ELR (cell line): ENCODE data around the gene TRIM56.
"Not testable (repeated sequence)": the region's sequence is repeated elsewhere in the genome, so short reads cannot be mapped to it uniquely, and the experiment has no call there.

Source experiments
- DNase-seq: peaks from one replicate; pipeline ENCODE4 v3.0.0-alpha.2; 2015; ENCODE audit warnings: low read depth

Gene TRIM56

DNA sequence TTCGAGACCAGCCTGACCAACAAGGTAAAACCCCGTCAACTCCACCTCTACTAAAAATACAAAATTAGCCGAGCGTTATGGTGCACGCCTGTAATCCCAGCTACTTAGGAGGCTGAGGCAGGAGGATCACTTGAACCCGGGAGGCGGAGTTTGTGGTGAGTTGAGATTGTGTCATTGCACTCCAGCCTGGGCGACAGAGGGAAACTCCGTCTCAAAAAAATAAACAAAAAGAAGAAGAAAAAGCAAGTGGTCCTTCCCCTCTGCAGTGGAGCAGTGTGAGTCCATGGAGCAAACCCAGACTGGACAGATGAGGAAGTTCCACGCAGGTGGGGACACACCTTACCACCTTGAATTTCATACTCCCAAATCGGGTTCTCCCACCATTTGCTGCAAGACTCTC, 28.6 kb downstream of the TRIM56 start:
- DNase-seq, result no peak

GRCh38 chr7:101114492-101114891, 29.2 kb downstream of the TRIM56 start:
- peak; percentile 87 for DNase-seq

- no peak for DNase-seq
Observed at GRCh38 chr7:101115215-101115614, 29.9 kb downstream of the TRIM56 start.

DNA sequence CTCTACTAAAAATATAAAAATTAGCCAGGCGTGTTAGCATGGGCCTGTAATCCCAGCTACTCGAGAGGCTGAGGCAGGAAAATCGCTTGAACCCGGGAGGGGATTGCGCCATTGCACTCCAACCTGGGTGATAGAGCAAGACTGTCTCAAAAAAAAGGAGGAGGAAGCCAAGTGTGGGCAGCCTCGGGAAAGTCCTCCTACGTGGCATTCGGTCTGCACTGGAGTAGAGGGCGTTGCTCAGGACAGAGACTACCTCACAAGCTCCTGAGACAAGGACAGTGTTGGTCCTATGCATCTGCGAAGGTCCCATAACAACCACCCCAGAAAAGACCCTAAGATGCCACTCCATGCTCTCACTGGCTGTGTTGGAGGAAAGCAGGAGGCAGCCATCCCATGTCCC, 31.6 kb downstream of the TRIM56 start:
- no peak for DNase-seq

- DNase-seq, result no peak
Observed at GRCh38 chr7:101118856-101119255, 33.6 kb downstream of the TRIM56 start.

GRCh38 chr7:101119876-101120275, 34.6 kb downstream of the TRIM56 start:
- no peak for DNase-seq

DNA sequence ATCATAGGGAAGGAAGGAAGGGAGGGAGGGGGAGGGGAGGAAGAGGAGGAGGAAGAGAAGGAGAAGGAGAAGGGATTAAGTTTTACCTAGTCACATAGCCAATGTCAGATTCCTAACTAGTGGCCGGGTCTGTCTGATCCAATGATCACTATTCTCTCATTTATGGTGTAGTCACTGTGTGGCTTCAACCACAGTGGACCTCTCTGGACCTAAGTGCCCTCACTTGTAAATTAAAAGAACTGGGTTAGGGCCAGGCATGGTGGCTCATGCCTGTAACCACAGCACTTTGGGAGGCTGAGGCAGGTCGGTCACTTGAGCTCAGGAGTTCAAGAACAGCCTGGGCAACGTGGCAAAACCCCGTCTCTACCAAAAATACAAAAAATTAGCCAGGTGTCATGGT, 35.0 kb downstream of the TRIM56 start:
- DNase-seq, result no peak

GRCh38 chr7:101121631-101121990, 36.3 kb downstream of the TRIM56 start:
- DNase-seq, result not testable (repeated sequence)

GRCh38 chr7:101121991-101122932, 37.0 kb downstream of the TRIM56 start:
- peak; percentile 98 for DNase-seq

GRCh38 chr7:101122933-101123702, 37.8 kb downstream of the TRIM56 start:
- DNase-seq, result no peak

- no peak for DNase-seq
Observed at GRCh38 chr7:101123703-101124068, 38.4 kb downstream of the TRIM56 start.

DNA sequence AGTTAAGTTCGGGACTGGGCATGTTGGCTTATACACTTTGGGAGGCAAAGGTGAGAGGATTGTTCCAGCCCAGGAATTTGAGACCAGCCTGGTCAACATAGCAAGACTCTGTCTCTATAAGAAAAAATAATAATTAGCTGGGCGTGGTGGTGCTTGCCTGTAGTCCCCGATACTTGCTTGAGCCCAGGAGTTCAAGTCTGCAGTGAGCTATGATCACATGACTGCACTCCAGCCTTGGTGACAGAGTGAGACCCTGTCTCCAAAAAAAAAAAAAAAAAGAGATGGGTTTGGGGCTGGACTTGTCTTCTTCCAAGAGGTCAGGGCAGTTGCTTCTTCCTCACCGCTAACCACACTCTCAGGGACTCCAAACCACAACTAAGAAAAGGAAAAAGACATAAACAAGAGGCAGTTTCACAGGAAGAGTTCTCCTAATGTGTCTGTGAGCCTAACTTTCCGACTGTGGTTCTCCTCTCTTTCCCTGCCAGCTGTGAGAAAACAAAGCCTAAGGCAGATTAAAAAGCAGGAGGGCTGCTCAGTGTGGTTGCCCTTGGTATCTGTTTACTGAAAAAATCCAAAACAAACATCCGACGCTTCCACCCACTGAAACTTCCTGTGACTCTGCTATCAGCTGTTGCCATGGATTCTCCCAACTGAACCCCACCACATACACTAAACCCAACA, 39.2 kb downstream of the TRIM56 start:
- DNase-seq, result peak; percentile 85

DNA sequence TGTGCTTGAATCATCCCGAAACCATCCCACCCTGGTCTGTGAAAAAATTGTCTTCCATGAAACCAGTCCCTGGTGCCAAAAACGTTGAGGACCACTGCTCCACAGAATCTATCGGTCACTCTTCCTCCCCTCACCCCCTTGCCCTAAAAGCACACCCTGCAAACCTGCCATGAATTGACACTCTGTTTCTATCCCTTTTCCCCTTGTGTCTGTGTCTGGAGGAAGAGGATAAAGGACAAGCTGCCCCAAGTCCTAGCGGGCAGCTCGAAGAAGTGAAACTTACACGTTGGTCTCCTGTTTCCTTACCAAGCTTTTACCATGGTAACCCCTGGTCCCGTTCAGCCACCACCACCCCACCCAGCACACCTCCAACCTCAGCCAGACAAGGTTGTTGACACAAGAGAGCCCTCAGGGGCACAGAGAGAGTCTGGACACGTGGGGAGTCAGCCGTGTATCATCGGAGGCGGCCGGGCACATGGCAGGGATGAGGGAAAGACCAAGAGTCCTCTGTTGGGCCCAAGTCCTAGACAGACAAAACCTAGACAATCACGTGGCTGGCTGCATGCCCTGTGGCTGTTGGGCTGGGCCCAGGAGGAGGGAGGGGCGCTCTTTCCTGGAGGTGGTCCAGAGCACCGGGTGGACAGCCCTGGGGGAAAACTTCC, 40.8 kb downstream of the TRIM56 start:
- peak; percentile 80 for DNase-seq

DNA sequence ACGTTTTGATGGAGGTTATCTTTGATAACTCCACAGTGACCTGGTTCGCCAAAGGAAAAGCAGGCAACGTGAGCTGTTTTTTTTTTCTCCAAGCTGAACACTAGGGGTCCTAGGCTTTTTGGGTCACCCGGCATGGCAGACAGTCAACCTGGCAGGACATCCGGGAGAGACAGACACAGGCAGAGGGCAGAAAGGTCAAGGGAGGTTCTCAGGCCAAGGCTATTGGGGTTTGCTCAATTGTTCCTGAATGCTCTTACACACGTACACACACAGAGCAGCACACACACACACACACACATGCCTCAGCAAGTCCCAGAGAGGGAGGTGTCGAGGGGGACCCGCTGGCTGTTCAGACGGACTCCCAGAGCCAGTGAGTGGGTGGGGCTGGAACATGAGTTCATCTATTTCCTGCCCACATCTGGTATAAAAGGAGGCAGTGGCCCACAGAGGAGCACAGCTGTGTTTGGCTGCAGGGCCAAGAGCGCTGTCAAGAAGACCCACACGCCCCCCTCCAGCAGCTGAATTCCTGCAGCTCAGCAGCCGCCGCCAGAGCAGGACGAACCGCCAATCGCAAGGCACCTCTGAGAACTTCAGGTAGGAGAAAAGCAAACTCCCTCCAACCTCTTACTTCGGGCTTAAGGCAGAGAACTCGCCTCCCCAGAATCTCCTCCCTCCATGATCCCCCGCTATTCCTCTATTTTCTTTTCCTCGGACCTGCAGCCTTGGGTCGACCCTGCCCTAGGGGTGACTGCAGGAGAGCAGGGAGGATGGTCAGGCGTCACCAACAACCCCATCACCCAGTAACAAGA, 41.6 kb downstream of the TRIM56 start, which contains the start of gene SERPINE1:
Gene SERPINE1 (plus strand): TSS at position 454 of the 809 bp plus-strand sequence. CDS start 1,290 bp downstream, outside the sequence.
- DNase-seq, result peak; percentile 98

GRCh38 chr7:101127460-101128039, 42.3 kb downstream of the TRIM56 start:
- DNase-seq, result no peak

DNA sequence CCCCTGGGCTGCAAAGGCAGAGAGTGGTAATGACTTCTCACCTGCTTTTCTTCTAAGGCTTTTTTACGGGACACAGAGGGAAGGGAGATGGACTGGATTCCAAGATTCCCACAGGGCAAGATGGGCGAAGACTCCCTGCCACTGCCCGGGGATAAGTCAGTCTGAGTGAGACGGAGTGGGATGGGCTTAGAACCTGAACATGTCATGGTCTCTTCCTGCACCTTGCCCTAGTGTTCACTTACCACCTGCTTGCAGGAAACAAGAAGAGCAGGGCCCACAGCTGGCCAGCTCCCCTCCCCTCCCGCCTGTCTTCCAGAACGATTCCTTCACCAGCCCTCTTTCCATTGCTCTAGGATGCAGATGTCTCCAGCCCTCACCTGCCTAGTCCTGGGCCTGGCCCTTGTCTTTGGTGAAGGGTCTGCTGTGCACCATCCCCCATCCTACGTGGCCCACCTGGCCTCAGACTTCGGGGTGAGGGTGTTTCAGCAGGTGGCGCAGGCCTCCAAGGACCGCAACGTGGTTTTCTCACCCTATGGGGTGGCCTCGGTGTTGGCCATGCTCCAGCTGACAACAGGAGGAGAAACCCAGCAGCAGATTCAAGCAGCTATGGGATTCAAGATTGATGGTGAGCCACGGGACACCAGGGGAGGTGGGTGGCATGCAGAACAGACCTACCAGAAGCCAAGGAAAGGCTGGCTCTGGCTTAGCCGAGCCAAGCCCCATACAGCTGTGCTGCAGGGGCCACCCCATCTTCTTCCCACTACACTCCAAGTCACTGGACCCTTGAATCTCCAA, 43.0 kb downstream of the TRIM56 start:
- DNase-seq, result peak; percentile 56

DNA sequence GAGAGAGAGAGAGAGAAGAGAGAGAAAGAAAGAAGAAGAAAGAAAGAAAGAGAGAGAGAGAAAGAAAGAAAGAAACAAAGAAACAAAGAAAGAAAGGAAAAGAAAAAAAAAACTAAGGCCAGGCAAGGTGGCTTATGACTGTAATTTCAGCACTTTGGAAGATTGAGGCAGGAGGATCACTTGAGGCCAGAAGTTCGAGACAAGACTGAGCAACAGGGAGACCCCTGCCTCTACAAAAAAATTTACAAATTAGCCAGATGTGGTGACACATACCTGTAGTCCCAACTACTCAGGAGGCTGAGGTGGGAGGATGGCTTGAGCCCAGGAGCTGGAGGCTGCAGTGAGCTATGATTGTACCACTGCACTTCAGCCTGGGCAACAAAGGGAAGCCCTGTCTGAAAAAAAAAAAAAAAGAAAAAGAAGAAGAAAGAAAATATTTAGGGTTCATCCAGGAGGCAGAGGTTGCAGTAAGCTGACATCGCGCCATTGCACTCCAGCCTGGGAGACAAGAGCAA, 44.4 kb downstream of the TRIM56 start:
- no peak for DNase-seq

GRCh38 chr7:101132626-101133600, 47.6 kb downstream of the TRIM56 start:
- DNase-seq, result not testable (repeated sequence)
